Measurements from ENCODE around the gene OSGIN1. TPM values are rescaled to one million over a fixed set of nuclear protein-coding genes. Genes with fewer than 3 reads are reported as not detected.

The OSGIN1 gene
- 10 to 100 TPM in 2 of 4 donors, 1 to 10 TPM in 2; 6.7 to 27.7 (median 10.3) TPM for total RNA-seq

GRCh38 chr16:83952940-83953795 lies at the start of gene OSGIN1:
Gene OSGIN1, plus strand, starts transcription at chr16:83953240. Its CDS starts 4,432 bp downstream, at chr16:83957672.
- DNase-seq (ENCODE audit: low spot score in 2 of 2), result peak; percentile 93 to 94
- 2 to 4% methylated on average over 13 to 19 of the region's 30 CpGs for WGBS, 2 donors
- peaks cover 0 to 37% (median 17%) of the 10 kb centered on the region in 4 donors for H3K4me1 ChIP-seq
- TF ChIP-seq EP300 (IDR thresholded peaks at IDR 0.05), result peak; percentile 66 to 89
- TF ChIP-seq, protein P1, sequence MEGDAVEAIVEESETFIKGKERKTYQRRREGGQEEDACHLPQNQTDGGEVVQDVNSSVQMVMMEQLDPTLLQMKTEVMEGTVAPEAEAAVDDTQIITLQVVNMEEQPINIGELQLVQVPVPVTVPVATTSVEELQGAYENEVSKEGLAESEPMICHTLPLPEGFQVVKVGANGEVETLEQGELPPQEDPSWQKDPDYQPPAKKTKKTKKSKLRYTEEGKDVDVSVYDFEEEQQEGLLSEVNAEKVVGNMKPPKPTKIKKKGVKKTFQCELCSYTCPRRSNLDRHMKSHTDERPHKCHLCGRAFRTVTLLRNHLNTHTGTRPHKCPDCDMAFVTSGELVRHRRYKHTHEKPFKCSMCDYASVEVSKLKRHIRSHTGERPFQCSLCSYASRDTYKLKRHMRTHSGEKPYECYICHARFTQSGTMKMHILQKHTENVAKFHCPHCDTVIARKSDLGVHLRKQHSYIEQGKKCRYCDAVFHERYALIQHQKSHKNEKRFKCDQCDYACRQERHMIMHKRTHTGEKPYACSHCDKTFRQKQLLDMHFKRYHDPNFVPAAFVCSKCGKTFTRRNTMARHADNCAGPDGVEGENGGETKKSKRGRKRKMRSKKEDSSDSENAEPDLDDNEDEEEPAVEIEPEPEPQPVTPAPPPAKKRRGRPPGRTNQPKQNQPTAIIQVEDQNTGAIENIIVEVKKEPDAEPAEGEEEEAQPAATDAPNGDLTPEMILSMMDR (IDR thresholded peaks at IDR 0.05), result peak in 2 of 5 experiments; percentile 17 to 24
- TF ChIP-seq POLR2A (IDR thresholded peaks at IDR 0.05), result peak; percentile 54 to 75
- H3K9me3 ChIP-seq, result no peaks in the 10 kb centered on the region
- peak within 1 kb of the TSS; percentile 40 to 65 (median 56) for H3K4me3 ChIP-seq
- peaks cover 0 to 11% (median 0%) of the 10 kb centered on the region in 3 donors for H3K36me3 ChIP-seq
- peak within 1 kb of the TSS; percentile 85 to 94 (median 90) for H3K27ac ChIP-seq
- no peaks in the 10 kb centered on the region for H3K27me3 ChIP-seq

- H3K27me3 ChIP-seq, result no peaks in the 10 kb centered on the region
- H3K36me3 ChIP-seq, result peaks cover 0 to 26% (median 5%) of the 10 kb centered on the region in 3 donors
- H3K27ac ChIP-seq, result no peak overlapping the region
- no peak for TF ChIP-seq POLR2A (IDR thresholded peaks at IDR 0.05)
- peak in 1 of 2 donors; percentile 16 for TF ChIP-seq EP300 (IDR thresholded peaks at IDR 0.05)
- peaks cover 0 to 45% (median 17%) of the 10 kb centered on the region in 4 donors for H3K4me1 ChIP-seq
- no peak overlapping the region for H3K4me3 ChIP-seq
- DNase-seq (ENCODE audit: low spot score in 2 of 2), result peak in 1 of 2 donors; percentile 34
- no peaks in the 10 kb centered on the region for H3K9me3 ChIP-seq
- 64% methylated on average over 10 of the region's 10 CpGs for WGBS, 2 donors
These were observed 49.3 kb upstream of the OSGIN1 start for GRCh38 chr16:83903751-83904150.

DNA sequence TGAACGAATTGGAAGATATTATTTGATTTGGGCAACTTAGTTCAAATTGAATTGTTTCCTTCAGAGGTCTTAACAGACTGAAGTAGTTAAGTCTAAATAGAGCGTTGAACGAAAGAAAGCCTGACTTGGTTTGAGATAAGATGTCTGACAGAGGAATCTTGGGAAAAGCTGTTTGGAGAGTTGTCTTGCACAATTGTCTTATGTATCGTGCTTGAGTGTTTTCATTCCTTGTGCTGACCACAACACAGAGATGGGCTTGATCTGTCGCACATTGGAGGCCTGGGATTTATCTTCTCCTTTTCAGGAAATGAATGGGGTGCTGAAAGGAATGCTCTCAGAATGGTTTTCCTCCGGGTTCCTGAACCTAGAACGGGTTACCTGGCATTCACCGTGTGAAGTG lies 46.4 kb upstream of the OSGIN1 start:
- WGBS, 2 donors, result 63 to 64% methylated on average over 8 of the region's 8 CpGs
- H3K4me3 ChIP-seq, result no peak overlapping the region
- H3K4me1 ChIP-seq, result peaks cover 0 to 25% (median 0%) of the 10 kb centered on the region in 4 donors

GRCh38 chr16:83907111-83907510 lies 45.9 kb upstream of the OSGIN1 start:
- Histone ChIP-seq H3K4me1 (peaks cover 0 to 21% (median 0%) of the 10 kb centered on the region in 4 donors), H3K27ac (no peak overlapping the region), H3K9me3 (no peaks in the 10 kb centered on the region), H3K36me3 (peaks cover 0 to 59% (median 5%) of the 10 kb centered on the region in 3 donors), H3K4me3 (no peak overlapping the region), H3K27me3 (no peaks in the 10 kb centered on the region)
- TF ChIP-seq EP300 (IDR thresholded peaks at IDR 0.05) (no peak), POLR2A (IDR thresholded peaks at IDR 0.05) (no peak)
- TF ChIP-seq, protein P1 (IDR thresholded peaks at IDR 0.05), result no peak
- WGBS, 2 donors, result 86 to 89% methylated on average over 8 of the region's 8 CpGs
- no peak for DNase-seq (ENCODE audit: low spot score in 2 of 2)

More for the DNA sequence above, 46.4 kb upstream of the OSGIN1 start:
- TF ChIP-seq, protein P1 (IDR thresholded peaks at IDR 0.05), result no peak
- no peak overlapping the region for H3K27ac ChIP-seq
- H3K9me3 ChIP-seq, result no peaks in the 10 kb centered on the region
- H3K27me3 ChIP-seq, result no peaks in the 10 kb centered on the region
- H3K36me3 ChIP-seq, result peaks cover 0 to 55% (median 5%) of the 10 kb centered on the region in 3 donors
- no peak for DNase-seq (ENCODE audit: low spot score in 2 of 2)

DNA sequence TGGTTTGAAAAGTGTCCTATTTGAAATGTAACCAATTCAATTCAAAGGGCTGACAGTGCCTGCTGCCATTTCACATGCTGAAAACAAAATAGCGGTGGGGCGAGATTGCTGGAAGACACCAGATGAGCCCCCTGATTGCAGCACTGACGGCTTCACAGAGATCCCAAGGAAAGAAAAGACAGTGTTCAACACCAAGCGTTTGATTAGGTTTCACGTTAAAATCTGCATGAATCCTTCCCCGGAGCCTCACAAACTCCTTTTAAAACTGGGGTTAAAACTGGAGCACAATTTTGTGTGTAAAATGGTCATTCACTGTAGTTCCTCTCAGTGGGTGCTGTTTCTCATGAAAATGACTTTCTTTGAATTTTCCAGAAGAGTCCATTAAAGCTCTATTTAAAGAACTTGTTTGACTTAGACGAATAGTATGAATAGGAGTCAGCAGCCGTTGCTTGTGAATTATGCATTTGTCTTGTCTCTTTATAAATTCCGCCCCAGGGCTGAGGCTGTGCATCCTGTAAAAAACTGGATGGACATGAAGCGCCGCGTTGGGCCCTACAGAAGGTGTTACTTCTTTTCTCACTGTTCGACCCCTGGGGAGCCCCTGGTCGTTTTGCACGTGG lies 45.3 kb upstream of the OSGIN1 start:
- TF ChIP-seq, protein P1 (IDR thresholded peaks at IDR 0.05), result no peak
- TF ChIP-seq EP300 (IDR thresholded peaks at IDR 0.05) (no peak), POLR2A (IDR thresholded peaks at IDR 0.05) (no peak)
- H3K36me3 ChIP-seq, result peaks cover 0 to 66% (median 5%) of the 10 kb centered on the region in 3 donors
- 67 to 75% methylated on average over 15 of the region's 15 CpGs for WGBS, 2 donors
- no peaks in the 10 kb centered on the region for H3K27me3 ChIP-seq
- no peaks in the 10 kb centered on the region for H3K9me3 ChIP-seq
- H3K4me3 ChIP-seq, result no peak overlapping the region
- DNase-seq (ENCODE audit: low spot score in 2 of 2), result no peak
- H3K27ac ChIP-seq, result no peak overlapping the region
- H3K4me1 ChIP-seq, result peaks cover 0 to 15% (median 0%) of the 10 kb centered on the region in 4 donors

Data from tibial nerve (tissue), 4 donors.